Endodermal cell (in vitro differentiated cells): ENCODE data around the gene FAM168A. TPM values are rescaled to one million over a fixed set of nuclear protein-coding genes. Genes with fewer than 3 reads are reported as not detected.

ENCODE experiments used
- DNase-seq: peaks from one replicate; pipeline ENCODE4 v3.0.0-alpha.2; 2017
- H3K27ac ChIP-seq: 2 replicates; pipeline ENCODE4 v1.5.1; 2013; ENCODE audit warnings: mild to moderate bottlenecking, low read depth, low read length, moderate library complexity
- H3K27me3 ChIP-seq: 2 replicates; pipeline ENCODE4 v1.6.1; 2013; ENCODE audit warnings: mild to moderate bottlenecking, low read length, moderate library complexity; ENCODE audit not compliant: insufficient read depth, control insufficient read depth, poor library complexity, severe bottlenecking
- H3K36me3 ChIP-seq: 2 replicates; pipeline ENCODE4 v1.7.0; 2013; ENCODE audit warnings: mild to moderate bottlenecking, low read length, moderate library complexity; ENCODE audit not compliant: control insufficient read depth, insufficient read depth
- H3K4me1 ChIP-seq: one replicate; pipeline ENCODE4 v1.7.0; 2013; ENCODE audit warnings: low read length; ENCODE audit not compliant: control insufficient read depth, insufficient read depth
- H3K4me3 ChIP-seq: 2 replicates; pipeline ENCODE4 v1.5.1; 2013; ENCODE audit warnings: mild to moderate bottlenecking, low read length, moderate library complexity
- H3K9ac ChIP-seq: 2 replicates; pipeline ENCODE4 v1.6.1; 2013; ENCODE audit warnings: mild to moderate bottlenecking, low read length, moderate library complexity; ENCODE audit not compliant: poor library complexity, severe bottlenecking; ENCODE audit errors: extremely low read depth
- H3K9me3 ChIP-seq: 2 replicates; pipeline ENCODE4 v1.6.1; 2013; ENCODE audit warnings: mild to moderate bottlenecking, low read length, moderate library complexity; ENCODE audit not compliant: control insufficient read depth
- H3K27ac Mint-ChIP-seq: 2 replicates; pipeline ENCODE4 v1.8.0; 2020; ENCODE audit warnings: mixed read lengths
- H3K27me3 Mint-ChIP-seq: 2 replicates; pipeline ENCODE4 v1.8.0; 2021; ENCODE audit warnings: mild to moderate bottlenecking, mixed read lengths; ENCODE audit not compliant: insufficient read depth
- H3K36me3 Mint-ChIP-seq: 2 replicates; pipeline ENCODE4 v1.8.0; 2020; ENCODE audit warnings: low read depth, mixed read lengths
- H3K4me1 Mint-ChIP-seq: 2 replicates; pipeline ENCODE4 v1.8.0; 2020; ENCODE audit warnings: mixed read lengths
- H3K4me3 Mint-ChIP-seq: 2 replicates; pipeline ENCODE4 v1.8.0; 2020; ENCODE audit warnings: mild to moderate bottlenecking, moderate library complexity, mixed read lengths
- H3K9me3 Mint-ChIP-seq: 2 replicates; pipeline ENCODE4 v1.8.0; 2020; ENCODE audit warnings: mild to moderate bottlenecking, mixed read lengths
- CTCF ChIP-seq: fragments of 200-600 bp; sonication (generic); conservative IDR thresholded peaks from 2 replicates; pipeline ENCODE4 v1.5.0; 2021; ENCODE audit warnings: antibody characterized with exemption, mild to moderate bottlenecking
- WGBS, 2 experiments: methylation state at CpG; one replicate each; pipeline versions ENCODE4 v1.1.5 to v1.1.7; 2013; ENCODE audit warnings: missing lambda C conversion rate in 2 of 2, mixed read lengths in 1 of 2; ENCODE audit not compliant: insufficient coverage in 1 of 2, insufficient read length in 1 of 2; 5-methylcytosine and 5-hydroxymethylcytosine counted together
- total RNA-seq, 2 donors: library from RNA; stranded (reverse); fragmentation: NEBNext Ultra II Directional in 1 of 2; extraction: Animal tissue kit (Norgen Biotek cat#: 25700) in 1 of 2; gene quantifications; 2 replicates in 1 of 2; 3 replicates in 1 of 2; pipeline ENCODE4 v1.2.1, GENCODE V29; 2021

The FAM168A gene
- total RNA-seq, 2 donors from 2014 or later = 27.4 to 31.6 TPM

GRCh38 chr11:73510877-73511276 is 87.0 kb downstream of the FAM168A start:
- Histone ChIP-seq H3K36me3 (no peaks in the 10 kb centered on the region), H3K27ac (no peak overlapping the region), H3K4me1 (no peaks in the 10 kb centered on the region), H3K9ac (no peak overlapping the region), H3K4me3 (no peak overlapping the region), H3K27me3 (no peaks in the 10 kb centered on the region), H3K9me3 (no peaks in the 10 kb centered on the region)
- Mint-ChIP-seq H3K4me1 (peaks cover 6% of the 10 kb centered on the region), H3K36me3 (peaks cover 1% of the 10 kb centered on the region), H3K27ac (no peak overlapping the region), H3K27me3 (no peaks in the 10 kb centered on the region), H3K9me3 (no peaks in the 10 kb centered on the region), H3K4me3 (no peak overlapping the region)
- DNase-seq = no peak
- no peak for TF ChIP-seq CTCF
- 95 to 100% methylated on average over 3 to 4 of the region's 4 CpGs for WGBS, 2 experiments

GRCh38 chr11:73510106-73510505 is 87.8 kb downstream of the FAM168A start:
- Histone ChIP-seq H3K27ac (no peak overlapping the region), H3K9me3 (no peaks in the 10 kb centered on the region), H3K27me3 (no peaks in the 10 kb centered on the region), H3K9ac (no peak overlapping the region), H3K4me3 (no peak overlapping the region), H3K4me1 (no peaks in the 10 kb centered on the region), H3K36me3 (no peaks in the 10 kb centered on the region)
- peaks cover 1% of the 10 kb centered on the region for H3K36me3 Mint-ChIP-seq
- no peaks in the 10 kb centered on the region for H3K9me3 Mint-ChIP-seq
- no peak for TF ChIP-seq CTCF
- no peak overlapping the region for H3K27ac Mint-ChIP-seq
- peaks cover 6% of the 10 kb centered on the region for H3K4me1 Mint-ChIP-seq
- no peak overlapping the region for H3K4me3 Mint-ChIP-seq
- WGBS, 2 experiments = 90 to 92% methylated on average over 3 to 4 of the region's 4 CpGs
- no peak for DNase-seq
- no peaks in the 10 kb centered on the region for H3K27me3 Mint-ChIP-seq

- Histone ChIP-seq H3K4me1 (no peaks in the 10 kb centered on the region), H3K27me3 (no peaks in the 10 kb centered on the region), H3K9me3 (no peaks in the 10 kb centered on the region), H3K36me3 (no peaks in the 10 kb centered on the region), H3K27ac (no peak overlapping the region), H3K4me3 (no peak overlapping the region), H3K9ac (no peak overlapping the region)
- H3K4me1 Mint-ChIP-seq = peaks cover 6% of the 10 kb centered on the region
- no peaks in the 10 kb centered on the region for H3K27me3 Mint-ChIP-seq
- H3K27ac Mint-ChIP-seq = no peak overlapping the region
- peaks cover 6% of the 10 kb centered on the region for H3K9me3 Mint-ChIP-seq
- 82 to 90% methylated on average over 1 of the region's 1 CpG for WGBS, 2 experiments
- no peak for TF ChIP-seq CTCF
- no peak overlapping the region for H3K4me3 Mint-ChIP-seq
- peaks cover 6% of the 10 kb centered on the region for H3K36me3 Mint-ChIP-seq
- no peak for DNase-seq
These were observed 88.7 kb downstream of the FAM168A start for GRCh38 chr11:73509188-73509587.
